GM19438 (cell line): ENCODE measurements around the gene GPR135.

Experiments used
- ATAC-seq: cut with Tn5 transposase; IDR thresholded peaks from one replicate; pipeline ENCODE4 v1.9.1; 2021; ENCODE audit warnings: low read depth; ENCODE audit not compliant: unreplicated experiment

GPR135 gene

GRCh38 chr14:59425322-59425935, 39.8 kb downstream of the GPR135 start:
- no peak for ATAC-seq

DNA sequence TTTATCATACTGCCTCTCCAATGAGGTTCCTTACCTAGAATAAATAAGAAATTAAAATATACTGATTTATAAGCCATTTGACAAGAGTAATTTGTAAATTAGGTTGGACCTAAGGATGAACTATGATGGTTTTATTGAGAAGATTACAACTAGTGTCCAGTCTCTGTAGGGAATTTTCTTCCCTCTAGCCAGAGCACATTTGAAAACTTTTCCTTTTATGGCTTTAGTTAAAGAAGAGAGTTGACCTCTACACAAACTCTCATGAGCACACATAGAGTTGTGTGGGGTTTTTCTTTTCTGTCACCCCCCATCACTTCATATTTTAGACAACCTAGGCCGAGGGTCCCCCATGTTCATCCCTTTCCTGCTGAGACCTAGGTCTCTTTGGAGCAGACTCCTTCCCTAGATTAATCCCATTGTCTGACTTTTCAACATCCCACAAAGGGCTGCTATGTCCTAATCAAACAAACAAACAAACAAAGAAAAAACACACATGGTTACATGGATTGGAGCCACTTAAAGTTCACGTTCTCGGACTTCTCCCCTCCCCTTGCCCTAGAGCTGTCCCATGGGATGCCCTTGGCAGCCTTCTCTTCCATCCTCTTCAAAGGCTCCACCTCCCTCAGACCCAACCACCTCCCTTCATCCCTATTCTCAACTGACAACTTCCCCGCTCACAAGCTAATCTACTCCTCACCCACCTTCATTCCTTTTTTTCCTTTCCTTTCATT, 40.7 kb downstream of the GPR135 start:
- no peak for ATAC-seq

- no peak for ATAC-seq
Measured at GRCh38 chr14:59422069-59422881, 42.9 kb downstream of the GPR135 start.

DNA sequence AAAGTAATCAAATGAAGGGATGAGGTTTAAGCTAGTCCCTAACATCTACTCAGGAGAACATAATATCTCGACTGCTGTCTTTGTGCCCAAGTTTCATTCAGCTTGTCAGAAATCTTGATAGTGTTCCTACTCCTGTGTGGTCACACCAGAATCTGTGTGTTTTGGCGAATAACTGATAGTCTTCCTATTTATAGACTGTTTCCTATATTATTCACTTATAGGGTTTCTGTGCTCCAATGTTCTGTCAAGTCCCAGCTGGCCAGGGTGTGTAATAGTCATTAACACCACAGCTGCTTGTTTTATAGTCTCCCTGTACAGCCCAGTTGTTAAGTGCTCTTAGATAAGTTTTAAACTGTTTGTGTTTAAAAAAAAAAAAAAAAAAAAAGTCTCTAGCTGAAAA, 45.9 kb downstream of the GPR135 start:
- ATAC-seq = no peak

DNA sequence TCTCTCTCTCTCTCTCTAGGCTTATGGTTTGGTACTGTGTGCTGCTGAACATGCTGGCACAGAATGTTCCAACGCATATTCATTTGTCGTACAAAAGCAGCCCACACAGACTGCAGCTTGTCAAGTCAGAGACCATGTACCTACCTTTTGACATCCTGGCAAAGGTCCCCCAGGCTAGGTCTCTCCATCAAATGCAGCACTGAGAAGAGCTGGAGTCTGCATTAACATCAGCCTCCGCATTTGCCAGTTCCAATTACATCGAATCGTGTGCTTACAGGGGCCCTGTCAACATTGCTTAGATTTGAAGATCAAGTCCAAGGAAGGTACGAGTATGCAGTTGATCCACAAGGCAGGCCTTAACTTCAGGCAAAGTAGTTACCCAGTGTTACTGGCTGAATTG, 47.9 kb downstream of the GPR135 start:
- no peak for ATAC-seq

- ATAC-seq = no peak
Measured at GRCh38 chr14:59415836-59416602, 49.2 kb downstream of the GPR135 start.
